Endothelial cell of umbilical vein (primary cell): ENCODE results near the gene PGAP3. TPM values are rescaled to one million over a fixed set of nuclear protein-coding genes. Genes with fewer than 3 reads are reported as not detected.

ENCODE experiments used
- BruUV-seq: library from RNA; stranded (reverse); fragments of 400-500 nt; replicated peaks from 2 replicates; lab custom pipeline; 2021; lab: Mats Ljungman, UMichigan
- CTCF ChIA-PET: fragments of 300-600, 350-600 bp; sonication (Branson Sonifier 250); formaldehyde crosslinking; loops from one replicate; lab custom pipeline; 2021; ENCODE audit warnings: antibody characterized with exemption, inconsistent platforms; lab: Charles Lee
- POLR2A ChIA-PET: fragments of 300-600, 350-600 bp; sonication (Branson Sonifier 250); formaldehyde crosslinking; loops from one replicate; lab custom pipeline; 2021; ENCODE audit warnings: antibody characterized with exemption, inconsistent platforms; lab: Charles Lee
- DNase-seq: peaks from one replicate; pipeline ENCODE4 v3.0.0-alpha.2; 2011; ENCODE audit warnings: low read depth, low spot score
- FAIRE-seq: peaks from 2 replicates; lab custom pipeline; 2011; peaks lifted over from hg19 to GRCh38; lab: Jason Lieb, UNC
- H2AFZ ChIP-seq: 2 replicates; pipeline ENCODE4 v1.6.0; 2012; ENCODE audit warnings: low read depth, low read length, control low read depth, inconsistent platforms
- H3K27ac ChIP-seq: 2 replicates; pipeline ENCODE4 v1.5.1; 2011; ENCODE audit warnings: low read depth, mild to moderate bottlenecking, control low read depth, low read length, moderate library complexity; ENCODE audit not compliant: insufficient read depth
- H3K27me3 ChIP-seq, 2 experiments: 2 replicates each; pipeline versions ENCODE4 v1.6.0 to v1.6.1; 2011; ENCODE audit warnings: low read length in 2 of 2, mixed read lengths in 1 of 2; ENCODE audit not compliant: control insufficient read depth in 2 of 2, insufficient read depth in 2 of 2
- H3K36me3 ChIP-seq, 2 experiments: 2 replicates in 1 of 2; 3 replicates in 1 of 2; pipeline ENCODE4 v1.5.1; 2011; ENCODE audit warnings: low read length in 2 of 2, mild to moderate bottlenecking in 1 of 2, moderate library complexity in 1 of 2; ENCODE audit not compliant: control insufficient read depth in 2 of 2, insufficient read depth in 2 of 2; ENCODE audit errors: extremely low read depth in 1 of 2
- H3K4me1 ChIP-seq: 3 replicates; pipeline ENCODE4 v1.5.1; 2011; ENCODE audit warnings: mild to moderate bottlenecking, low read length; ENCODE audit not compliant: control insufficient read depth, insufficient read depth; ENCODE audit errors: extremely low read depth
- H3K4me2 ChIP-seq: 2 replicates; pipeline ENCODE4 v1.6.1; 2011; ENCODE audit warnings: low read length, control low read depth, mixed read lengths; ENCODE audit not compliant: insufficient read depth
- H3K4me3 ChIP-seq, 3 experiments: fragments of 200-600 bp in 1 of 3; sonication (generic), shearing (Covaris generic) in 1 of 3; replicated peaks in 1 of 3; 2 replicates each; pipeline ENCODE4 v1.5.1; 2011 to 2016; ENCODE audit warnings: control low read depth in 3 of 3, low read length in 3 of 3, mild to moderate bottlenecking in 2 of 3, inconsistent platforms in 1 of 3, low read depth in 1 of 3, moderate library complexity in 1 of 3; ENCODE audit not compliant: insufficient read depth in 1 of 3
- H3K79me2 ChIP-seq: 2 replicates; pipeline ENCODE4 v1.6.0; 2012; ENCODE audit warnings: low read length, inconsistent platforms; ENCODE audit not compliant: control insufficient read depth, insufficient read depth
- H3K9ac ChIP-seq: replicated peaks from 2 replicates; pipeline ENCODE3; 2011; ENCODE audit warnings: low read length, control low read depth; ENCODE audit not compliant: insufficient read depth; ENCODE audit errors: extremely low read depth
- H3K9me1 ChIP-seq: replicated peaks from 3 replicates; pipeline ENCODE4 v1.6.0; 2011; ENCODE audit warnings: mild to moderate bottlenecking, low read length; ENCODE audit not compliant: control insufficient read depth, insufficient read depth; ENCODE audit errors: extremely low read depth
- H3K9me3 ChIP-seq: replicated peaks from 2 replicates; pipeline ENCODE4 v1.5.1; 2012; ENCODE audit warnings: low read length, inconsistent platforms; ENCODE audit not compliant: control insufficient read depth, insufficient read depth
- H4K20me1 ChIP-seq: replicated peaks from 2 replicates; pipeline ENCODE3; 2011; ENCODE audit warnings: mild to moderate bottlenecking, low read length; ENCODE audit not compliant: control insufficient read depth, insufficient read depth; ENCODE audit errors: extremely low read depth
- EZH2 ChIP-seq: IDR thresholded peaks from 2 replicates; pipeline ENCODE4 v1.6.1; 2012; ENCODE audit warnings: borderline replicate concordance, low read depth, mild to moderate bottlenecking, moderate library complexity, low read length, inconsistent platforms; ENCODE audit not compliant: severe bottlenecking
- FOS ChIP-seq: IDR thresholded peaks from 2 replicates; pipeline ENCODE4 v1.6.1; 2011; ENCODE audit warnings: mild to moderate bottlenecking, low read length, moderate library complexity, borderline replicate concordance; ENCODE audit not compliant: insufficient read depth
- GATA2 ChIP-seq: IDR thresholded peaks from 2 replicates; pipeline ENCODE4 v1.7.0; 2011; ENCODE audit warnings: low read depth, mild to moderate bottlenecking, moderate library complexity, mixed read lengths, low read length; ENCODE audit not compliant: insufficient read length, insufficient read depth
- JUN ChIP-seq: IDR thresholded peaks from 2 replicates; pipeline ENCODE4 v1.6.1; 2011; ENCODE audit warnings: borderline replicate concordance, low read depth; ENCODE audit not compliant: insufficient read length, insufficient read depth
- MYC ChIP-seq: IDR thresholded peaks from one replicate; pipeline ENCODE4 v1.6.1; 2011; ENCODE audit warnings: mild to moderate bottlenecking, low read depth, low read length
- POLR2A ChIP-seq: IDR thresholded peaks from 2 replicates; pipeline ENCODE4 v1.6.1; 2012; ENCODE audit warnings: low read depth, mild to moderate bottlenecking, control low read depth, low read length
- POLR2AphosphoS5 ChIP-seq: IDR thresholded peaks from 2 replicates; pipeline ENCODE4 v1.6.1; 2012; ENCODE audit warnings: low read depth, mild to moderate bottlenecking, control low read depth, low read length, moderate library complexity; ENCODE audit not compliant: insufficient read depth
- dilution Hi-C: fragments of 300-500 bp; cut with MboI; formaldehyde crosslinking; loops from one replicate; pipeline ENCODE4 v1.15.0; 2019; ENCODE audit warnings: low sequenced_read_pairs; ENCODE audit not compliant: extremely low pct_ligation_motif_present
- intact Hi-C: fragments of 100-400 bp; cut with micrococcal nuclease; formaldehyde crosslinking; loops from one replicate; pipeline ENCODE4 v1.10.0; 2022
- polyA plus RNA-seq, 4 experiments: library from polyadenylated mRNA; depleted of rRNA in 3 of 4; stranded (reverse) in 3 of 4; unstranded in 1 of 4; fragments of >200 nt; gene quantifications; 2 replicates each; pipeline versions ENCODE4 v1.2.1 to v1.2.3, GENCODE V29; 2011 to 2012; ENCODE audit warnings: missing spikeins in 1 of 4
- total RNA-seq: library from RNA; stranded (reverse); gene quantifications from 2 replicates; pipeline ENCODE4 v1.2.3, GENCODE V29; 2021
- TF ChIP-seq, protein P1 (sequence below), 2 donors: IDR thresholded peaks; 1 replicate in 1 of 2; 2 replicates in 1 of 2; pipeline ENCODE4 v1.5.1; 2011; ENCODE audit warnings: low read length in 2 of 2, mild to moderate bottlenecking in 2 of 2, moderate library complexity in 2 of 2, control low read depth in 1 of 2, inconsistent platforms in 1 of 2, low read depth in 1 of 2; ENCODE audit not compliant: insufficient read depth in 1 of 2; ENCODE audit errors: extremely low read depth in 1 of 2
- TF ChIP-seq, protein P2 (sequence below): IDR thresholded peaks from 2 replicates; pipeline ENCODE4 v1.6.1; 2011; ENCODE audit not compliant: insufficient read depth, insufficient read length

The PGAP3 gene
- total and polyA plus RNA-seq, 2 donors (not counting 3 experiments of a cell fraction or from before 2014, with no cell fraction given), result 6.4 to 14.9 TPM

DNA sequence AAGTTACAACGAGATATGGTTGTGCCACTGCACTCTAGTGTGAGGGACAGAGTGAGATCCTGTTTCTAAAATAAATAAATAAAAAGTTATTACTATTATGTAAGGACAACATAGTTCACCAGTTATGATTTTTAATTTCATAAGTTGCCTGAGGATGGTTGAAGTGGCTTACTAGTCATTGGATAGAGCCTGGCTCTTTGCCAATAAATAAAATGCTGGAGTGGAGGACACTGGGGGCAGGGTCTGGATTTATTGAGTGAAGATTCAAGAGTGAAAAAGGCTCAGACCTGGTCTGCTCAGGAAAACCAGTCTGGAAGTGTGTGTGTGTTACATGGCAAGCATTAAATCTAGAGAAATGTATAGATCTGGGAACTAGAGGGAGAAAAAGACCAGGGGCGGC, 48.8 kb downstream of the PGAP3 start:
- BruUV-seq, result no TSS peak
- dilution Hi-C loops (loop anchor here (10.0 kb wide), 1 partner anchor 106 kb away; no protein-coding TSS in a partner anchor), intact Hi-C loops (loop anchor here (5.0 kb wide), 1 partner anchor 113 kb away; no protein-coding TSS in a partner anchor)
- Histone ChIP-seq H2AFZ (no peak overlapping the region), H3K9me3 (no peaks in the 10 kb centered on the region), H3K4me2 (no peak overlapping the region), H3K36me3 (no peaks in the 10 kb centered on the region), H4K20me1 (no peaks in the 10 kb centered on the region), H3K27ac (no peak overlapping the region), H3K79me2 (peaks cover 20% of the 10 kb centered on the region), H3K9me1 (no peaks in the 10 kb centered on the region), H3K9ac (no peak overlapping the region), H3K4me1 (peaks cover 22% of the 10 kb centered on the region), H3K27me3 (no peaks in the 10 kb centered on the region), H3K4me3 (no peak overlapping the region)
- ChIA-PET POLR2A (no interaction called here), CTCF (interaction anchor here (1.1 to 5.2 kb wide), 5 partner anchors 15 to 92 kb away, joined by 3 to 25 read pairs (median 5); no protein-coding TSS in a partner anchor)
- no peak for FAIRE-seq
- DNase-seq, result no peak
- TF ChIP-seq JUN (no peak), EZH2 (no peak), POLR2AphosphoS5 (no peak), MYC (no peak), GATA2 (no peak), FOS (no peak), POLR2A (no peak)
- TF ChIP-seq, protein P1, sequence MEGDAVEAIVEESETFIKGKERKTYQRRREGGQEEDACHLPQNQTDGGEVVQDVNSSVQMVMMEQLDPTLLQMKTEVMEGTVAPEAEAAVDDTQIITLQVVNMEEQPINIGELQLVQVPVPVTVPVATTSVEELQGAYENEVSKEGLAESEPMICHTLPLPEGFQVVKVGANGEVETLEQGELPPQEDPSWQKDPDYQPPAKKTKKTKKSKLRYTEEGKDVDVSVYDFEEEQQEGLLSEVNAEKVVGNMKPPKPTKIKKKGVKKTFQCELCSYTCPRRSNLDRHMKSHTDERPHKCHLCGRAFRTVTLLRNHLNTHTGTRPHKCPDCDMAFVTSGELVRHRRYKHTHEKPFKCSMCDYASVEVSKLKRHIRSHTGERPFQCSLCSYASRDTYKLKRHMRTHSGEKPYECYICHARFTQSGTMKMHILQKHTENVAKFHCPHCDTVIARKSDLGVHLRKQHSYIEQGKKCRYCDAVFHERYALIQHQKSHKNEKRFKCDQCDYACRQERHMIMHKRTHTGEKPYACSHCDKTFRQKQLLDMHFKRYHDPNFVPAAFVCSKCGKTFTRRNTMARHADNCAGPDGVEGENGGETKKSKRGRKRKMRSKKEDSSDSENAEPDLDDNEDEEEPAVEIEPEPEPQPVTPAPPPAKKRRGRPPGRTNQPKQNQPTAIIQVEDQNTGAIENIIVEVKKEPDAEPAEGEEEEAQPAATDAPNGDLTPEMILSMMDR (IDR thresholded peaks at IDR 0.05; ENCODE audit: extremely low read depth in 1 of 2, insufficient read depth in 1 of 2, low read depth in 1 of 2, low read length in 2 of 2), result no peak
- TF ChIP-seq, protein P2, sequence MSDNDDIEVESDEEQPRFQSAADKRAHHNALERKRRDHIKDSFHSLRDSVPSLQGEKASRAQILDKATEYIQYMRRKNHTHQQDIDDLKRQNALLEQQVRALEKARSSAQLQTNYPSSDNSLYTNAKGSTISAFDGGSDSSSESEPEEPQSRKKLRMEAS, result no peak
